ENCODE measurements around the gene SLC6A20. TPM values are rescaled to one million over a fixed set of nuclear protein-coding genes. Genes with fewer than 3 reads are reported as not detected.

The SLC6A20 gene
- total and polyA plus RNA-seq, 2 of the 13 experiments (the other 11 are each of a cell fraction or from before 2014, with no cell fraction given) = not detected

- 0 out of 2 replicates have a peak, but pooled peaks have one; percentile 36 for TF ChIP-seq AKNA (CRISPR knock-in tag; IDR thresholded peaks at IDR 0.05; ENCODE audit: borderline replicate concordance)
- TF ChIP-seq HMG20B (CRISPR knock-in tag; conservative IDR thresholded peaks at IDR 0.05) = no peak
- TF ChIP-seq AHR (CRISPR knock-in tag; IDR thresholded peaks at IDR 0.05) = peak; percentile 55; the same call in 1 of the 2 replicates
- TF ChIP-seq, protein P1, sequence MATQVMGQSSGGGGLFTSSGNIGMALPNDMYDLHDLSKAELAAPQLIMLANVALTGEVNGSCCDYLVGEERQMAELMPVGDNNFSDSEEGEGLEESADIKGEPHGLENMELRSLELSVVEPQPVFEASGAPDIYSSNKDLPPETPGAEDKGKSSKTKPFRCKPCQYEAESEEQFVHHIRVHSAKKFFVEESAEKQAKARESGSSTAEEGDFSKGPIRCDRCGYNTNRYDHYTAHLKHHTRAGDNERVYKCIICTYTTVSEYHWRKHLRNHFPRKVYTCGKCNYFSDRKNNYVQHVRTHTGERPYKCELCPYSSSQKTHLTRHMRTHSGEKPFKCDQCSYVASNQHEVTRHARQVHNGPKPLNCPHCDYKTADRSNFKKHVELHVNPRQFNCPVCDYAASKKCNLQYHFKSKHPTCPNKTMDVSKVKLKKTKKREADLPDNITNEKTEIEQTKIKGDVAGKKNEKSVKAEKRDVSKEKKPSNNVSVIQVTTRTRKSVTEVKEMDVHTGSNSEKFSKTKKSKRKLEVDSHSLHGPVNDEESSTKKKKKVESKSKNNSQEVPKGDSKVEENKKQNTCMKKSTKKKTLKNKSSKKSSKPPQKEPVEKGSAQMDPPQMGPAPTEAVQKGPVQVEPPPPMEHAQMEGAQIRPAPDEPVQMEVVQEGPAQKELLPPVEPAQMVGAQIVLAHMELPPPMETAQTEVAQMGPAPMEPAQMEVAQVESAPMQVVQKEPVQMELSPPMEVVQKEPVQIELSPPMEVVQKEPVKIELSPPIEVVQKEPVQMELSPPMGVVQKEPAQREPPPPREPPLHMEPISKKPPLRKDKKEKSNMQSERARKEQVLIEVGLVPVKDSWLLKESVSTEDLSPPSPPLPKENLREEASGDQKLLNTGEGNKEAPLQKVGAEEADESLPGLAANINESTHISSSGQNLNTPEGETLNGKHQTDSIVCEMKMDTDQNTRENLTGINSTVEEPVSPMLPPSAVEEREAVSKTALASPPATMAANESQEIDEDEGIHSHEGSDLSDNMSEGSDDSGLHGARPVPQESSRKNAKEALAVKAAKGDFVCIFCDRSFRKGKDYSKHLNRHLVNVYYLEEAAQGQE (IDR thresholded peaks at IDR 0.05; ENCODE audit: borderline replicate concordance in 1 of 2, low read depth in 1 of 2, low read length in 2 of 2) = no peak
- no peak for TF ChIP-seq NAIF1 (CRISPR knock-in tag; IDR thresholded peaks at IDR 0.05; ENCODE audit: borderline replicate concordance)
- TF ChIP-seq ZNF276 (CRISPR knock-in tag; IDR thresholded peaks at IDR 0.05; ENCODE audit: low read depth) = no peak; the same call in 1 of the 2 replicates
- peak; percentile 98 for TF ChIP-seq USF2 (IDR thresholded peaks at IDR 0.05; ENCODE audit: low read depth, low read length)
- TF ChIP-seq USF2 (CRISPR knock-in tag; IDR thresholded peaks at IDR 0.05; ENCODE audit: borderline replicate concordance) = peak; percentile 98; the same call in 1 of the 2 replicates
- TF ChIP-seq RBM39 (IDR thresholded peaks at IDR 0.05; ENCODE audit: low read depth, low read length, poor library complexity, severe bottlenecking) = peak; percentile 49
- TF ChIP-seq ZFP37 (CRISPR knock-in tag; IDR thresholded peaks at IDR 0.05; ENCODE audit: borderline replicate concordance) = peak; percentile 76; the same call in 1 of the 2 replicates
- no peak for TF ChIP-seq ZNF460 (CRISPR knock-in tag; IDR thresholded peaks at IDR 0.05; ENCODE audit: borderline replicate concordance)
- peak; percentile 93 for TF ChIP-seq MXI1 (IDR thresholded peaks at IDR 0.05; ENCODE audit: borderline replicate concordance, low read depth, low read length)
These were observed 45.6 kb upstream of the SLC6A20 start, which contains the start of gene LZTFL1 (continued) for GRCh38 chr3:45841757-45842491.
